Transverse colon (tissue), 4 donors: ENCODE measurements around the gene USP11. TPM values are rescaled to one million over a fixed set of nuclear protein-coding genes. Genes with fewer than 3 reads are reported as not detected.

Experiments used
- DNase-seq: peaks from one replicate; pipeline ENCODE4 v3.0.0-alpha.2; 2019
- H3K27ac ChIP-seq, 4 donors: fragments of 200-600 bp; sonication (generic); 2 replicates each; pipeline ENCODE4 v1.5.1; 2016 to 2018; ENCODE audit warnings: inconsistent platforms in 4 of 4
- H3K27me3 ChIP-seq: fragments of 200-600 bp; sonication (generic); 2 replicates; pipeline ENCODE4 v1.5.1; 2017; ENCODE audit warnings: inconsistent platforms
- H3K36me3 ChIP-seq, 4 donors: fragments of 200-600 bp; sonication (generic); 2 replicates each; pipeline ENCODE4 v1.5.1; 2017 to 2019; ENCODE audit warnings: inconsistent platforms in 4 of 4
- H3K4me1 ChIP-seq, 4 donors: fragments of 200-600 bp; sonication (generic); 2 replicates each; pipeline ENCODE4 v1.5.1; 2017 to 2020; ENCODE audit warnings: inconsistent platforms in 4 of 4
- H3K4me3 ChIP-seq, 4 donors: fragments of 200-600 bp; sonication (generic); 1 replicate in 1 of 4; 2 replicates in 3 of 4; pipeline versions ENCODE4 v1.5.1 to v1.6.1; 2017 to 2019; ENCODE audit warnings: inconsistent platforms in 4 of 4
- H3K9me3 ChIP-seq, 2 donors: fragments of 200-600 bp; sonication (generic); 2 replicates each; pipeline ENCODE4 v1.5.1; 2017 to 2019; ENCODE audit warnings: inconsistent platforms in 2 of 2
- EP300 ChIP-seq: sonication (generic); formaldehyde crosslinking; IDR thresholded peaks from one replicate; pipeline ENCODE4 v1.6.1; 2017; ENCODE audit warnings: antibody characterized with exemption, low read depth
- POLR2A ChIP-seq: fragments of 450-650 bp; IDR thresholded peaks from one replicate; pipeline ENCODE4 v1.6.1; 2016; ENCODE audit warnings: antibody characterized with exemption, mild to moderate bottlenecking, moderate library complexity
- POLR2AphosphoS5 ChIP-seq, 3 donors: sonication (generic); formaldehyde crosslinking; IDR thresholded peaks; one replicate each; pipeline ENCODE4 v1.6.1; 2016; ENCODE audit warnings: antibody characterized with exemption in 3 of 3
- WGBS, 2 donors: methylation state at CpG; one replicate each; pipeline ENCODE4 v1.1.5; 2018; ENCODE audit warnings: low coverage in 1 of 2; 5-methylcytosine and 5-hydroxymethylcytosine counted together
- in situ Hi-C, 4 donors: fragments of 200-750 bp; cut with MboI; loops; one replicate each; pipeline versions ENCODE4 v1.15.0 to v1.15.1; 2017; ENCODE audit warnings: low sequenced_read_pairs in 3 of 4, low pct_ligation_motif_present in 1 of 4, low pct_unique_long_range_greater_than_20kb in 1 of 4
- intact Hi-C: fragments of 100-400 bp; cut with DNase I; formaldehyde crosslinking; loops from one replicate; pipeline ENCODE4 v1.15.1; 2023; ENCODE audit warnings: low total_unique reads
- total RNA-seq, 4 donors: library from RNA; depleted of rRNA; stranded (reverse); fragments of >200 nt; gene quantifications; one replicate each; pipeline ENCODE4 v1.1.0, GENCODE V29; 2016
- TF ChIP-seq, protein P1 (sequence below), 5 experiments: fragments of 200-600 bp in 3 of 5; fragments of 450-650 bp in 2 of 5; sonication (generic) in 3 of 5; IDR thresholded peaks; 1 replicate in 2 of 5; 2 replicates in 3 of 5; pipeline ENCODE4 v1.5.1; 2016 to 2017; ENCODE audit warnings: antibody characterized with exemption in 5 of 5, inconsistent platforms in 3 of 5, mild to moderate bottlenecking in 2 of 5, moderate library complexity in 1 of 5

USP11 gene
- total RNA-seq, 4 donors from 2014 or later: 5.0 to 45.3 (median 22.3) TPM

- no peaks in the 10 kb centered on the region for H3K27me3 ChIP-seq
- intact Hi-C loops: no loop called here
- TF ChIP-seq, protein P1, sequence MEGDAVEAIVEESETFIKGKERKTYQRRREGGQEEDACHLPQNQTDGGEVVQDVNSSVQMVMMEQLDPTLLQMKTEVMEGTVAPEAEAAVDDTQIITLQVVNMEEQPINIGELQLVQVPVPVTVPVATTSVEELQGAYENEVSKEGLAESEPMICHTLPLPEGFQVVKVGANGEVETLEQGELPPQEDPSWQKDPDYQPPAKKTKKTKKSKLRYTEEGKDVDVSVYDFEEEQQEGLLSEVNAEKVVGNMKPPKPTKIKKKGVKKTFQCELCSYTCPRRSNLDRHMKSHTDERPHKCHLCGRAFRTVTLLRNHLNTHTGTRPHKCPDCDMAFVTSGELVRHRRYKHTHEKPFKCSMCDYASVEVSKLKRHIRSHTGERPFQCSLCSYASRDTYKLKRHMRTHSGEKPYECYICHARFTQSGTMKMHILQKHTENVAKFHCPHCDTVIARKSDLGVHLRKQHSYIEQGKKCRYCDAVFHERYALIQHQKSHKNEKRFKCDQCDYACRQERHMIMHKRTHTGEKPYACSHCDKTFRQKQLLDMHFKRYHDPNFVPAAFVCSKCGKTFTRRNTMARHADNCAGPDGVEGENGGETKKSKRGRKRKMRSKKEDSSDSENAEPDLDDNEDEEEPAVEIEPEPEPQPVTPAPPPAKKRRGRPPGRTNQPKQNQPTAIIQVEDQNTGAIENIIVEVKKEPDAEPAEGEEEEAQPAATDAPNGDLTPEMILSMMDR (IDR thresholded peaks at IDR 0.05): no peak
- TF ChIP-seq POLR2AphosphoS5 (IDR thresholded peaks at IDR 0.05): peak in 2 of 3 donors; percentile 18 to 26
- peak; percentile 7 for TF ChIP-seq POLR2A
- in situ Hi-C loops: loop anchor here in 1 of 4 donors (25.0 kb wide), 1 partner anchor 320 kb away; no protein-coding TSS in a partner anchor
- H3K4me1 ChIP-seq: peaks cover 7 to 33% (median 20%) of the 10 kb centered on the region in 4 donors
- DNase-seq: no peak
- no peaks in the 10 kb centered on the region for H3K9me3 ChIP-seq
- 21% methylated on average over 22 of the region's 22 CpGs; no CpG with 5 or more reads in 1 of the 2 donors for WGBS, 2 donors
- H3K4me3 ChIP-seq: peak overlapping the region in 3 of 4 donors; percentile 10 to 36 (median 12)
- H3K36me3 ChIP-seq: peaks cover 0 to 19% (median 5%) of the 10 kb centered on the region in 4 donors
- peak overlapping the region; percentile 88 to 100 (median 98) for H3K27ac ChIP-seq
Observed at GRCh38 chrX:47217121-47217851, 15.5 kb upstream of the USP11 start.

DNA sequence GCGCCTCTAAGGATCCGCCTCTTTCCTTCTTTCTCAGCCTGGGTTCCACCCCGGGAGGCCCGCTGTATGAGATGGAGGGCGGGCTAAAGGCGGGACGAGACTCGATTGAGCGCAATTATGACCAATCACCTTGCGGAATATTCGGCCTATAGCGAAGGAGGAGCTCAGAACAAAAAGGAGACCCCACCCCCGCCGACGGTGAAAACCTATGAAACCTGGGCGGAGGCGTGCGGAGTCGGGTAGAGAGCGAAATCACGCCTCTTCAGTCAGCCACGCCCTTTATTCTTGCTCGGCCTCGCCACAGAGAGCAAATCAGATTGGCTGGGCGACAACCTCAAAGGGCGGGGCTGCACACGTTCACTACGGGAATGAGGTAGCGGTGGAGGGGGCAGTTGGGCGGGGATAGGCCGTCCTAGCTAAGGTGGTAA lies 14.9 kb upstream of the USP11 start:
- peak; percentile 99 for DNase-seq
- Histone ChIP-seq H3K27me3 (no peaks in the 10 kb centered on the region), H3K27ac (peak overlapping the region; percentile 96 to 100 (median 99)), H3K4me3 (peak overlapping the region; percentile 83 to 99 (median 94)), H3K9me3 (no peaks in the 10 kb centered on the region), H3K4me1 (peaks cover 7 to 33% (median 20%) of the 10 kb centered on the region in 4 donors), H3K36me3 (peaks cover 0 to 15% (median 4%) of the 10 kb centered on the region in 4 donors)
- TF ChIP-seq EP300: no peak
- TF ChIP-seq, protein P1 (IDR thresholded peaks at IDR 0.05): no peak
- TF ChIP-seq POLR2AphosphoS5 (IDR thresholded peaks at IDR 0.05): peak in 2 of 3 donors; percentile 11 to 23
- in situ Hi-C loops (loop anchor here in 1 of 4 donors (25.0 kb wide), 1 partner anchor 319 kb away; no protein-coding TSS in a partner anchor), intact Hi-C loops (no loop called here)
- 13% methylated on average over 31 of the region's 31 CpGs; no CpG with 5 or more reads in 1 of the 2 donors for WGBS, 2 donors

DNA sequence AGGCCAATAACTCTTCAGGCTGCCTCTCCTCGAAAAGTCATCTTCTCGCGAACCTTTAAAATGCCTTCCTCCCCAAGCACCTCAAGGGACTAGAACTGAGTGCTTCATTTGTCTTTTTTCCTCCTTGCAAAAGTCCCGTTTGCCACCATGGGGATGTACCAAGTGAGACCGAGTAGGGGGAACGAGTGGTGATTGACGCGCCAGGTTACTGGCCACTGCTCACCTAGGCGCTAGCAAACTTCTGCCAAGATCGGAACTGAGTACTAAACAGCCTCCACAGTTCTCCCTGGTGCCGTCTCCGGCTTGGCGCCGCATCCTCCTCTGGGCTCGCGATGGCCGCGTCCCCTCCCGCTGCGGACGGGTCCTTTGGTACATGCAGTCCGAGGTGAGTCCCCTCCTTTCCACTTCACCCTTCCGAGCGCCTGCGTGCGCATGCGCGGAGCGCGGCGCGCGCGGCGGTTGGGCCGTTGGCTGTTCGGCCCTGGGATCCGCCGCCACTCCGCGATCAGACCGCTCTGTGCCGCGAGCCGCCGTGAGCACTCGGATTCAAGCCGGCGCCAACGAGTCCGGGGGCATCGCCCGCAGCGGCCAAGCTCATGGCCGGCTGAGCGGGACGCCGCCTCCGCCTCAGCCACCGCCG lies 14.4 kb upstream of the USP11 start, which contains the start of gene CDK16:
Gene CDK16 (plus strand): TSS at position 402 of the 640 bp plus-strand sequence. CDS start 4,877 bp downstream, outside the sequence.
- TF ChIP-seq, protein P1 (IDR thresholded peaks at IDR 0.05): peak in 1 of 5 experiments; percentile 28
- TF ChIP-seq EP300: no peak
- peak; percentile 86 for TF ChIP-seq POLR2A
- peak; percentile 94 to 95 (median 94) for TF ChIP-seq POLR2AphosphoS5 (IDR thresholded peaks at IDR 0.05)
- 12% methylated on average over 60 of the region's 61 CpGs; no CpG with 5 or more reads in 1 of the 2 donors for WGBS, 2 donors
- H3K9me3 ChIP-seq: no peaks in the 10 kb centered on the region
- H3K36me3 ChIP-seq: peaks cover 0 to 10% (median 1%) of the 10 kb centered on the region in 4 donors
- H3K27ac ChIP-seq: peak within 1 kb of the TSS; percentile 96 to 100 (median 99)
- in situ Hi-C loops: loop anchor here in 1 of 4 donors (25.0 kb wide), 1 partner anchor 319 kb away; no protein-coding TSS in a partner anchor
- H3K4me1 ChIP-seq: peaks cover 7 to 33% (median 20%) of the 10 kb centered on the region in 4 donors
- intact Hi-C loops: no loop called here
- peak within 1 kb of the TSS; percentile 83 to 99 (median 94) for H3K4me3 ChIP-seq
- no peaks in the 10 kb centered on the region for H3K27me3 ChIP-seq
- peak; percentile 86 for DNase-seq
